HepG2 (cell line): Measurements from ENCODE around the gene APOD. TPM values are rescaled to one million over a fixed set of nuclear protein-coding genes. Genes with fewer than 3 reads are reported as not detected.

Experiments
- ATAC-seq: fragments of 200-7000 bp; cut with Tn5 transposase; 3 replicates; pipeline ENCODE4 v1.9.1; 2020; ENCODE audit warnings: mild to moderate bottlenecking, moderate library complexity
- BruUV-seq: library from RNA; stranded (reverse); fragments of 400-500 nt; replicated peaks from 2 replicates; lab custom pipeline; 2021; lab: Mats Ljungman, UMichigan
- CTCF ChIA-PET: fragments of 300-600 bp; formaldehyde crosslinking; extraction: SDS; loops from one replicate; lab custom pipeline; 2021; ENCODE audit warnings: low total read pairs, inconsistent platforms, low intra/inter-chr PET ratio; lab: Yijun Ruan, JAX
- POLR2A ChIA-PET: fragments of 350-600 bp; sonication (Branson Sonifier 250); formaldehyde crosslinking; loops from one replicate; lab custom pipeline; 2020; ENCODE audit warnings: antibody characterized with exemption, inconsistent platforms; lab: Yijun Ruan, JAX
- DNase-seq: peaks from one replicate; pipeline ENCODE4 v3.0.0-alpha.2; 2015; ENCODE audit warnings: low spot score
- FAIRE-seq: peaks from 3 replicates; lab custom pipeline; 2011; peaks lifted over from hg19 to GRCh38; lab: Jason Lieb, UNC
- H2AFZ ChIP-seq: one replicate; pipeline ENCODE4 v1.6.1; 2011; ENCODE audit warnings: low read length, inconsistent platforms
- H3K27ac ChIP-seq: fragments of 300-600 bp; 3 replicates; pipeline ENCODE4 v1.8.0; 2011; ENCODE audit warnings: mixed run types, mild to moderate bottlenecking, mixed read lengths, low read length, inconsistent platforms; ENCODE audit not compliant: insufficient read depth; ENCODE audit errors: extremely low read length
- H3K27me3 ChIP-seq, 2 experiments: fragments of 200-600 bp in 1 of 2; 2 replicates in 1 of 2; 3 replicates in 1 of 2; pipeline versions ENCODE4 v1.6.0 to v1.8.0; 2011; ENCODE audit warnings: low read length in 2 of 2, mild to moderate bottlenecking in 2 of 2, moderate library complexity in 2 of 2, inconsistent platforms in 1 of 2; ENCODE audit not compliant: insufficient read depth in 2 of 2, control insufficient read depth in 1 of 2
- H3K36me3 ChIP-seq, 2 experiments: fragments of 200-600 bp in 1 of 2; replicated peaks in 1 of 2; 2 replicates in 1 of 2; 3 replicates in 1 of 2; pipeline versions ENCODE4 v1.5.1 to v1.8.0; 2011; ENCODE audit warnings: low read length in 2 of 2, inconsistent platforms in 1 of 2; ENCODE audit not compliant: insufficient read depth in 2 of 2, control insufficient read depth in 1 of 2
- H3K4me1 ChIP-seq: 2 replicates; pipeline ENCODE4 v1.5.1; 2012; ENCODE audit warnings: low read length, inconsistent platforms; ENCODE audit not compliant: insufficient read depth
- H3K4me2 ChIP-seq: 2 replicates; pipeline ENCODE4 v1.6.0; 2011; ENCODE audit warnings: low read depth, low read length, inconsistent platforms
- H3K4me3 ChIP-seq, 3 experiments: fragments of 200-600 bp in 1 of 3; sonication (generic), shearing (Covaris generic) in 1 of 3; replicated peaks in 1 of 3; 2 replicates each; pipeline ENCODE4 v1.5.1; 2011 to 2016; ENCODE audit warnings: low read length in 3 of 3, inconsistent platforms in 2 of 3, low read depth in 2 of 3, mild to moderate bottlenecking in 2 of 3, control low read depth in 1 of 3, mixed read lengths in 1 of 3; ENCODE audit not compliant: insufficient read depth in 1 of 3
- H3K79me2 ChIP-seq: one replicate; pipeline ENCODE4 v1.6.1; 2011; ENCODE audit warnings: low read length, inconsistent platforms; ENCODE audit not compliant: insufficient read depth
- H3K9ac ChIP-seq: 2 replicates; pipeline ENCODE4 v1.6.0; 2011; ENCODE audit warnings: mild to moderate bottlenecking, low read depth, low read length, inconsistent platforms; ENCODE audit not compliant: insufficient read depth
- H3K9me3 ChIP-seq: 2 replicates; pipeline ENCODE4 v1.5.1; 2012; ENCODE audit warnings: mild to moderate bottlenecking, low read length
- H4K20me1 ChIP-seq: 2 replicates; pipeline ENCODE4 v1.6.0; 2011; ENCODE audit warnings: inconsistent platforms, mild to moderate bottlenecking, low read length, moderate library complexity; ENCODE audit not compliant: insufficient read depth
- ATF7 ChIP-seq, 2 experiments: fragments of 450-650 bp in 1 of 2; sonication (generic) in 1 of 2; formaldehyde crosslinking in 1 of 2; IDR thresholded peaks; 2 replicates each; pipeline versions ENCODE4 v1.4.0 to v1.6.1; 2016 to 2020; ENCODE audit warnings: antibody characterized with exemption in 1 of 2, mild to moderate bottlenecking in 1 of 2, missing genetic modification reagents in 1 of 2
- PAX8 ChIP-seq: sonication (generic); formaldehyde crosslinking; IDR thresholded peaks from 2 replicates; pipeline ENCODE4 v1.8.0; 2022; ENCODE audit warnings: mild to moderate bottlenecking, missing genetic modification reagents, borderline replicate concordance
- RERE ChIP-seq: IDR thresholded peaks from 2 replicates; pipeline ENCODE4 v1.6.1; 2016; ENCODE audit warnings: low read depth, missing genetic modification reagents, missing compliant biosample characterization
- ZNF530 ChIP-seq: sonication (generic); formaldehyde crosslinking; IDR thresholded peaks from 2 replicates; pipeline ENCODE4 v1.5.0; 2020; ENCODE audit warnings: low read depth, mild to moderate bottlenecking, missing genetic modification reagents
- ZNF83 ChIP-seq: sonication (generic); formaldehyde crosslinking; IDR thresholded peaks from 2 replicates; pipeline ENCODE4 v1.4.0; 2020; ENCODE audit warnings: missing genetic modification reagents, mild to moderate bottlenecking, borderline replicate concordance
- ZNF891 ChIP-seq: sonication (generic); formaldehyde crosslinking; IDR thresholded peaks from 2 replicates; pipeline ENCODE4 v1.5.0; 2020; ENCODE audit warnings: mild to moderate bottlenecking, missing genetic modification reagents
- WGBS: methylation state at CpG from one replicate; pipeline ENCODE4 v1.1.6; 2017; ENCODE audit warnings: low lambda C conversion rate; 5-methylcytosine and 5-hydroxymethylcytosine counted together
- in situ Hi-C: cut with HindIII; loops from 2 replicates; pipeline ENCODE4 v1.10.0; 2017; ENCODE audit warnings: low pct_unique_long_range_greater_than_20kb; ENCODE audit not compliant: extremely low pct_ligation_motif_present
- intact Hi-C: fragments of 100-400 bp; cut with micrococcal nuclease; formaldehyde crosslinking; loops from one replicate; pipeline ENCODE4 v1.10.0; 2022; ENCODE audit not compliant: unreplicated experiment
- polyA plus RNA-seq, 8 experiments: library from polyadenylated mRNA; depleted of rRNA in 3 of 8; stranded (reverse) in 7 of 8; unstranded in 1 of 8; fragments of >200 nt; fragmentation: Illumina TruSeq in 4 of 8; extraction: Trizol in 4 of 8; gene quantifications; 2 replicates each; pipeline versions ENCODE4 v1.2.1 to v1.2.3, GENCODE V29; 2011 to 2016; ENCODE audit warnings: low read depth in 4 of 8, missing spikeins in 1 of 8, mixed read lengths in 1 of 8; ENCODE audit not compliant: insufficient read depth in 1 of 8
- total RNA-seq, 5 experiments: library from RNA; depleted of rRNA; stranded (reverse); fragments of >200 nt; fragmentation: Illumina TruSeq; extraction: Trizol; gene quantifications; 2 replicates each; pipeline ENCODE4 v1.2.3, GENCODE V29; 2016; ENCODE audit warnings: low read depth in 1 of 5

Gene APOD
- total and polyA plus RNA-seq, 2 of the 13 experiments (the other 11 are each of a cell fraction or from before 2014, with no cell fraction given), result not detected

- Histone ChIP-seq H4K20me1 (no peaks in the 10 kb centered on the region), H3K79me2 (no peaks in the 10 kb centered on the region), H3K36me3 (no peaks in the 10 kb centered on the region), H2AFZ (no peak overlapping the region), H3K9ac (no peak overlapping the region), H3K27ac (no peak overlapping the region), H3K27me3 (peaks cover 0 to 3% of the 10 kb centered on the region in 2 experiments; a peak in 1 of 5 replicates), H3K4me1 (peaks cover 6% of the 10 kb centered on the region), H3K4me2 (no peak overlapping the region), H3K4me3 (no peak overlapping the region), H3K9me3 (no peaks in the 10 kb centered on the region)
- BruUV-seq, result no TSS peak
- TF ChIP-seq ZNF891 (CRISPR knock-in tag) (no peak), RERE (CRISPR knock-in tag) (no peak), ZNF83 (CRISPR knock-in tag) (no peak), ATF7 (IDR thresholded peaks at IDR 0.05) (no peak), ATF7 (CRISPR knock-in tag; IDR thresholded peaks at IDR 0.05) (no peak), PAX8 (no peak), ZNF530 (CRISPR knock-in tag) (no peak)
- in situ Hi-C loops, result no loop called here
- DNase-seq (no peak), ATAC-seq (no peak), FAIRE-seq (no peak)
- ChIA-PET POLR2A (no interaction called here), CTCF (no interaction called here)
- WGBS, result 76% methylated on average over 6 of the region's 6 CpGs
- intact Hi-C loops, result no loop called here
Observed at GRCh38 chr3:195578565-195578964, 5.2 kb downstream of the APOD start.
